GM12878 (cell line): ENCODE data around the gene COL8A2. TPM values are rescaled to one million over a fixed set of nuclear protein-coding genes. Genes with fewer than 3 reads are reported as not detected.

Experiments
- ASH2L ChIP-seq: fragments of 300-600, 200-600 bp; sonication (generic); IDR thresholded peaks from 2 replicates; pipeline ENCODE4 v1.6.1; 2017; ENCODE audit warnings: low read depth, mild to moderate bottlenecking, borderline replicate concordance
- DPF2 ChIP-seq: fragments of 450-650 bp; IDR thresholded peaks from 2 replicates; pipeline ENCODE4 v1.6.1; 2017; ENCODE audit warnings: mild to moderate bottlenecking
- ETV6 ChIP-seq, 2 experiments: fragments of 450-650 bp in 1 of 2; IDR thresholded peaks in 1 of 2; conservative IDR thresholded peaks in 1 of 2; 2 replicates each; pipeline ENCODE4 v1.6.1; 2014; ENCODE audit warnings: antibody characterized with exemption in 1 of 2, borderline replicate concordance in 1 of 2, low read depth in 1 of 2, mild to moderate bottlenecking in 1 of 2, moderate library complexity in 1 of 2
- EZH2 ChIP-seq: IDR thresholded peaks from 2 replicates; pipeline ENCODE4 v1.6.1; 2012; ENCODE audit warnings: low read depth, mild to moderate bottlenecking, control low read depth, inconsistent platforms, low read length, borderline replicate concordance; ENCODE audit not compliant: control insufficient read depth
- HSF1 ChIP-seq: fragments of 150-350 bp; IDR thresholded peaks from 2 replicates; pipeline ENCODE4 v1.6.1; 2014; ENCODE audit warnings: mild to moderate bottlenecking, low read depth, low read length
- JUND ChIP-seq: IDR thresholded peaks from 2 replicates; pipeline ENCODE4 v1.6.1; 2012; ENCODE audit warnings: low read depth, mild to moderate bottlenecking, low read length, improper control_type of control experiment, moderate library complexity
- MYC ChIP-seq: IDR thresholded peaks from 2 replicates; pipeline ENCODE4 v1.6.1; 2011; ENCODE audit warnings: mild to moderate bottlenecking, low read length, moderate library complexity, inconsistent platforms; ENCODE audit not compliant: insufficient read depth, insufficient replicate concordance, insufficient read length, severe bottlenecking
- PKNOX1 ChIP-seq: fragments of 450-650 bp; IDR thresholded peaks from 2 replicates; pipeline ENCODE4 v1.6.1; 2016; ENCODE audit warnings: mild to moderate bottlenecking
- POU2F2 ChIP-seq: IDR thresholded peaks from 3 replicates; pipeline ENCODE4 v1.6.1; 2011; ENCODE audit warnings: low read depth, mild to moderate bottlenecking, low read length, borderline replicate concordance
- RCOR1 ChIP-seq: conservative IDR thresholded peaks from 2 replicates; pipeline ENCODE4 v1.6.1; 2012; ENCODE audit warnings: low read depth, low read length, improper control_type of control experiment
- RUNX3 ChIP-seq: IDR thresholded peaks from 2 replicates; pipeline ENCODE4 v1.6.1; 2012; ENCODE audit warnings: low read length, inconsistent platforms
- SMARCA5 ChIP-seq: fragments of 450-650 bp; IDR thresholded peaks from 2 replicates; pipeline ENCODE4 v1.6.1; 2017; ENCODE audit warnings: mild to moderate bottlenecking
- STAT3 ChIP-seq: IDR thresholded peaks from 2 replicates; pipeline ENCODE4 v1.6.1; 2011; ENCODE audit warnings: low read depth, low read length, improper control_type of control experiment
- WRNIP1 ChIP-seq: IDR thresholded peaks from 2 replicates; pipeline ENCODE4 v1.6.1; 2011; ENCODE audit warnings: low read depth, low read length, improper control_type of control experiment, borderline replicate concordance
- ZBTB33 ChIP-seq: fragments of 450-650 bp; IDR thresholded peaks from 2 replicates; pipeline ENCODE4 v1.6.1; 2017; ENCODE audit warnings: mild to moderate bottlenecking
- ZNF207 ChIP-seq: fragments of 450-650 bp; IDR thresholded peaks from 2 replicates; pipeline ENCODE4 v1.6.1; 2014; ENCODE audit warnings: antibody characterized with exemption, mild to moderate bottlenecking, borderline replicate concordance
- polyA plus RNA-seq, 11 experiments: library from polyadenylated mRNA; depleted of rRNA in 4 of 11; unstranded in 6 of 11; stranded (reverse) in 5 of 11; fragments of >200 nt; fragmentation: Nextera tagmentation in 4 of 11; fragmentation: Illumina TruSeq in 1 of 11; extraction: Ambion mirVana in 4 of 11; extraction: Trizol in 1 of 11; gene quantifications; 1 replicate in 1 of 11; 2 replicates in 10 of 11; pipeline versions ENCODE4 v1.2.1 to v1.2.3, GENCODE V29; 2011 to 2016; ENCODE audit warnings: inconsistent platforms in 2 of 11, missing spikeins in 2 of 11, low read depth in 1 of 11
- total RNA-seq, 4 experiments: library from RNA; depleted of rRNA in 3 of 4; stranded (reverse); fragments of >200 nt in 3 of 4; fragmentation: Illumina TruSeq in 1 of 4; extraction: Trizol in 1 of 4; gene quantifications; 2 replicates each; pipeline versions ENCODE4 v1.2.1 to v1.2.3, GENCODE V29; 2013 to 2021

COL8A2 gene
- total and polyA plus RNA-seq, 10 of the 15 experiments (the other 5 are each of a cell fraction or from before 2014, with no cell fraction given): 0.01 TPM; not detected in 9

GRCh38 chr1:36161641-36162531 lies 36.9 kb upstream of the COL8A2 start (continued):
- no peak for TF ChIP-seq PKNOX1
- TF ChIP-seq DPF2: peak; percentile 66; the same call in 1 of the 2 replicates
- TF ChIP-seq ZNF207: no peak
- no peak for TF ChIP-seq WRNIP1
- no peak; the same call in 2 of the 3 replicates for TF ChIP-seq POU2F2
- no peak for TF ChIP-seq HSF1
- no peak for TF ChIP-seq JUND
- no peak for TF ChIP-seq MYC
- no peak for TF ChIP-seq STAT3
- no peak; the same call in 1 of the 2 replicates for TF ChIP-seq SMARCA5
- no peak for TF ChIP-seq EZH2
- no peak for TF ChIP-seq RCOR1
- no peak for TF ChIP-seq ASH2L
- TF ChIP-seq ZBTB33: no peak
- TF ChIP-seq ETV6 (conservative IDR thresholded peaks at IDR 0.05 in 1 of 2, IDR thresholded peaks at IDR 0.05 in 1 of 2; ENCODE audit: borderline replicate concordance in 1 of 2, low read depth in 1 of 2): no peak
- peak; percentile 59; the same call in 1 of the 2 replicates for TF ChIP-seq RUNX3
